Right renal cortex interstitium (tissue), 3 donors: ENCODE measurements around the gene KCTD10. TPM values are rescaled to one million over a fixed set of nuclear protein-coding genes. Genes with fewer than 3 reads are reported as not detected.
A peak's percentile ranks its signal among the peaks of the same experiment; 100 is the strongest.
"Not testable (repeated sequence)": the region's sequence is repeated elsewhere in the genome, so short reads cannot be mapped to it uniquely, and the experiment has no call there.

ENCODE experiments used
- DNase-seq, 3 donors: peaks; one replicate each; pipeline ENCODE4 v3.0.0-alpha.2; 2013; ENCODE audit warnings: low read depth in 3 of 3, low spot score in 2 of 3
- polyA plus RNA-seq, 3 donors: library from polyadenylated mRNA; unstranded; fragments of 120-200 nt; gene quantifications; one replicate each; pipeline ENCODE4 v1.2.1, GENCODE V29; 2013; ENCODE audit not compliant: insufficient read length in 3 of 3

KCTD10 gene
- polyA plus RNA-seq, 3 donors, result 46.3 to 49.1 (median 46.6) TPM

DNA sequence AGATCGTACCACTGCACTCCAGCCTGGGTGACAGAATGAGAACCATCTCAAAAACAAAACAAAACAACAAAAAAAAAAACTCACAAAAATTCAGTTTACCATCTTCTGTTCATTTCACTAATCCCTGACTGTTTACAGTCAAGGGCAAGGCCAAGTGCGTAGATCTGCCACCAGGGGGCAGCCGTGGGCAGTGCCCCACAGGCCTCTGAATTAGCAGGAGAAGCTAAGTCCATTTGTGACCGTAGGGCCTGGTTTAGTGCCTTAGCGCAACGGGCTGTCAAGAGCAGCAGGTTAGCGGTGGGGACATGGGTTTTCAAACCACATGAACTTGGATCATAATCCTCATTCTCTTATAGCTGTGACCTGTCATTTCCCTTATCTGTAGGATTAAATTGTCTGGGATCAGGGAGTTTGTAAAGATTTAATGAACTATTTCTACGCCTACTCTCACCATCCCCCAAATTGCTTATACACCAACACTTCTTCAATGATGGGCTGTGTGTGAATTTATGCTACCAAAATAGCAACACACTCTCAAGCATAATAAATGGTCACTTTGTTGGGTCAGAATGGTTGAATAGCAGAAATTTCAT lies 49.0 kb downstream of the KCTD10 start:
- peak; percentile 31 to 64 (median 41) for DNase-seq

- no peak for DNase-seq
These were observed 53.7 kb downstream of the KCTD10 start for GRCh38 chr12:109423392-109423791.

GRCh38 chr12:109422251-109422650 lies 54.8 kb downstream of the KCTD10 start:
- no peak for DNase-seq

DNA sequence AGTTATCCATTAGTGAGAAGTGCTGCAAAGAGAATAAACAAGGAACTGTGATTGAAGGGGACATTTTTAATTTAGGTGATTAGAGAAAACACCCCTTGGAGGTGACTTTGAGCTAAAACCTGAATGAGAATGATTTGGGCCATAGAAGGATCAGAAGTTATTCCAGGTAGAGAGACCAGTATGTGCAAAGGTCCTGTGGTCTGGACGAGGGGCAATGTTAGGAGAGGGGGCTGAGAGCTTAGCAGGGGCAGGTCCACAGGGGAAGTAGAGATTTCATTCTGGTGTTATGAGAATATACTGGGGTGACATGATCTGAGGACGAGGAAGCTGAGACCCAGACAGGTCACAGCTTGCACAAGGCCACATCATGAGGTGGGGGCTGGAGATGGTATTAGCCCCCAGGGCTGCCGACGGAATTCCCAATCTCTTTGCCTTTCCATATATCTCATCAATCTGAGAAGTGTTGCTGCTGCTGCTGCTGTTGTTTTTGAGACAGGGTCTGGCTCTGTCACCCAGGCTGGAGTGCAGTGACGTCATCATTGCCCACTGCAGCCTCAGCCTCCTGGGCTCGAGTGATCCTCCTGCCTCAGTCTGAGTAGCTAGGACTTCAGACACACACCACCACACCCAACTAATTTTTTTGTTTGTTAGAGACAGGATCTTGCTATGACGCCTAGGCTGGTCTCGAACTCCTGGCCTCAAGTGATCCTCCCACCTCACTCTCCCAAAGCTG lies 55.6 kb downstream of the KCTD10 start:
- DNase-seq, result no peak

- no peak for DNase-seq
These were observed 58.1 kb downstream of the KCTD10 start for GRCh38 chr12:109418848-109419480.

DNA sequence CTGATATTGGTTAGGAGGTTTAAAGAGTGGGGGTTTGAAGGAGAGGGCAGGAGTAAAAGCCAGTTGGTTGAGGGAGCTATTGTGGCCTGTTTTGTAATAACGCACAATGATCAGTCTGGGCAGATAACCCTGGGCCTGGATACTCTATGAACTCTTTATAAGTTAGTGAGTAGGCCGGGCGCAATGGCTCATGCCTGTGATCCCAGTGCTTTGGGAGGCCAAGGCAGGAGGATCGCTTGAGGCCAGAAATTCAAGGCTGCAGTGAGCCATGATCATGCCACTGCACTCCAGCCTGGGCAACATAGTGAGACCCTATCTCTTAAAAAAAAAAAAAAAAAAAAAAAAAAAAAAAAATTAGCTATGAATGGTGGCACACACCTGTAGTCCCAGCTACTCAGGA lies 71.0 kb downstream of the KCTD10 start:
- not testable (repeated sequence) for DNase-seq

- not testable (repeated sequence) for DNase-seq
These were observed 72.3 kb downstream of the KCTD10 start for GRCh38 chr12:109404841-109405240.

Other genes with a start within 250 kb of the KCTD10 start
- 1 to 10 TPM; 1.1 to 1.8 (median 1.3) TPM for gene FOXN4, start 168.0 kb downstream of the KCTD10 start, polyA plus RNA-seq
- 1 to 10 TPM; 1.2 to 1.4 (median 1.3) TPM for gene MYO1H, start 129.4 kb downstream of the KCTD10 start, polyA plus RNA-seq
- 10 to 100 TPM; 28.0 to 33.3 (median 28.5) TPM for gene UBE3B, start 334 bp upstream of the KCTD10 start, polyA plus RNA-seq
- gene MMAB, start 96.2 kb upstream of the KCTD10 start, polyA plus RNA-seq, result 10 to 100 TPM; 32.4 to 33.6 (median 32.5) TPM
- gene MVK, start 96.5 kb upstream of the KCTD10 start, polyA plus RNA-seq, result 10 to 100 TPM; 20.0 to 20.6 (median 20.2) TPM
- 1 to 10 TPM; 6.4 to 8.5 (median 6.9) TPM for gene FAM222A, start 236.5 kb upstream of the KCTD10 start, polyA plus RNA-seq